Activated CD4-positive, alpha-beta T cell treated with anti-CD3 and anti-CD28 coated beads for 24 hours (primary cell): Measurements from ENCODE around the gene NCOR1.
"Not testable (repeated sequence)": the region's sequence is repeated elsewhere in the genome, so short reads cannot be mapped to it uniquely, and the experiment has no call there.

Experiments
- DNase-seq, 2 donors: peaks; one replicate each; pipeline ENCODE4 v3.0.0-alpha.2; 2020; ENCODE audit warnings: low read depth in 2 of 2

The NCOR1 gene

GRCh38 chr17:16215002-16215272, 397 bp downstream of the NCOR1 start:
- peak; percentile 5 to 17 for DNase-seq

- no peak for DNase-seq
These were observed 938 bp downstream of the NCOR1 start for GRCh38 chr17:16214190-16215001.

- no peak for DNase-seq
These were observed 2.5 kb downstream of the NCOR1 start for GRCh38 chr17:16212793-16213192.

- no peak for DNase-seq
These were observed 3.7 kb downstream of the NCOR1 start for GRCh38 chr17:16211590-16211989.

GRCh38 chr17:16204763-16205162, 10.6 kb downstream of the NCOR1 start:
- DNase-seq: not testable (repeated sequence)

- not testable (repeated sequence) for DNase-seq
These were observed 12.5 kb downstream of the NCOR1 start for GRCh38 chr17:16202554-16203500.

- DNase-seq: not testable (repeated sequence)
These were observed 13.6 kb downstream of the NCOR1 start for GRCh38 chr17:16201693-16202131.

GRCh38 chr17:16199093-16199492, 16.2 kb downstream of the NCOR1 start:
- no peak for DNase-seq

GRCh38 chr17:16197276-16197675, 18.1 kb downstream of the NCOR1 start:
- DNase-seq: no peak

- not testable (repeated sequence) for DNase-seq
These were observed 21.0 kb downstream of the NCOR1 start for GRCh38 chr17:16194307-16194835.

- no peak for DNase-seq
These were observed 23.7 kb downstream of the NCOR1 start for GRCh38 chr17:16191604-16192003.

GRCh38 chr17:16190703-16191360, 24.5 kb downstream of the NCOR1 start:
- DNase-seq: no peak

GRCh38 chr17:16189791-16190348, 25.5 kb downstream of the NCOR1 start:
- no peak for DNase-seq

- DNase-seq: no peak
These were observed 27.7 kb downstream of the NCOR1 start for GRCh38 chr17:16187642-16188041.

- DNase-seq: no peak
These were observed 33.8 kb downstream of the NCOR1 start for GRCh38 chr17:16181581-16181980.

- DNase-seq: no peak
These were observed 36.5 kb downstream of the NCOR1 start for GRCh38 chr17:16178836-16179235.

GRCh38 chr17:16171613-16172012, 43.7 kb downstream of the NCOR1 start:
- DNase-seq: no peak

- not testable (repeated sequence) for DNase-seq
These were observed 48.6 kb downstream of the NCOR1 start for GRCh38 chr17:16166766-16167165.

- no peak for DNase-seq
These were observed 56.6 kb downstream of the NCOR1 start for GRCh38 chr17:16158714-16159113.

- DNase-seq: no peak
These were observed 59.8 kb downstream of the NCOR1 start for GRCh38 chr17:16155536-16155935.

GRCh38 chr17:16152326-16152725, 63.0 kb downstream of the NCOR1 start:
- DNase-seq: not testable (repeated sequence)
